ENCODE data around the gene BBOX1. TPM values are rescaled to one million over a fixed set of nuclear protein-coding genes. Genes with fewer than 3 reads are reported as not detected.
A peak's percentile ranks its signal among the peaks of the same experiment; 100 is the strongest.

Gene BBOX1
- total and polyA plus RNA-seq, 4 donors = 2.8 to 18.4 (median 9.0) TPM

DNA sequence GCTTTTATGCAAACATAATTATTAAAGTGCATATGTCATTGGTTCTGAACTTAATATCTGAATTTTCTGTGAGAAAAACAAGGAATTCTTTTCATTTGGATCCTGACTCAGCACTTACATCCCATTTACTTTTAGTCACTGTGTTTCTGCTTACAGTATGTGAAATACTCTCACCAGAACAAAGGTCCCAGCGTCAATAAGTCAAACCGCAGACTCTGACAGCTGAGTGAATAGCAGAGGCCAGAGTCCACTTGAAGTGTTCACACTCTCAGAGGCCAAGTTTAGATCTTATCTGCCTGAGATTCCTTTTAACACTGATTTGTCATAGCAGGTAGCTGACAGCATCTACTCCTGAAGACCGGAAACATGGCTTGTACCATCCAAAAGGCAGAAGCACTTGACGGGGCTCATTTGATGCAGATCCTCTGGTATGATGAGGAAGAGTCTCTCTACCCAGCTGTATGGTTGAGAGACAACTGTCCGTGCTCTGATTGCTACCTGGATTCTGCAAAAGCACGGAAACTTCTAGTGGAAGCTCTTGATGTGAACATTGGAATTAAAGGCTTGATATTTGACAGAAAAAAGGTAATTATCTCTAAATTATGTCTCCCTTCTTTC lies 14.6 kb downstream of the BBOX1 start (continued):
- TF ChIP-seq, protein P1, sequence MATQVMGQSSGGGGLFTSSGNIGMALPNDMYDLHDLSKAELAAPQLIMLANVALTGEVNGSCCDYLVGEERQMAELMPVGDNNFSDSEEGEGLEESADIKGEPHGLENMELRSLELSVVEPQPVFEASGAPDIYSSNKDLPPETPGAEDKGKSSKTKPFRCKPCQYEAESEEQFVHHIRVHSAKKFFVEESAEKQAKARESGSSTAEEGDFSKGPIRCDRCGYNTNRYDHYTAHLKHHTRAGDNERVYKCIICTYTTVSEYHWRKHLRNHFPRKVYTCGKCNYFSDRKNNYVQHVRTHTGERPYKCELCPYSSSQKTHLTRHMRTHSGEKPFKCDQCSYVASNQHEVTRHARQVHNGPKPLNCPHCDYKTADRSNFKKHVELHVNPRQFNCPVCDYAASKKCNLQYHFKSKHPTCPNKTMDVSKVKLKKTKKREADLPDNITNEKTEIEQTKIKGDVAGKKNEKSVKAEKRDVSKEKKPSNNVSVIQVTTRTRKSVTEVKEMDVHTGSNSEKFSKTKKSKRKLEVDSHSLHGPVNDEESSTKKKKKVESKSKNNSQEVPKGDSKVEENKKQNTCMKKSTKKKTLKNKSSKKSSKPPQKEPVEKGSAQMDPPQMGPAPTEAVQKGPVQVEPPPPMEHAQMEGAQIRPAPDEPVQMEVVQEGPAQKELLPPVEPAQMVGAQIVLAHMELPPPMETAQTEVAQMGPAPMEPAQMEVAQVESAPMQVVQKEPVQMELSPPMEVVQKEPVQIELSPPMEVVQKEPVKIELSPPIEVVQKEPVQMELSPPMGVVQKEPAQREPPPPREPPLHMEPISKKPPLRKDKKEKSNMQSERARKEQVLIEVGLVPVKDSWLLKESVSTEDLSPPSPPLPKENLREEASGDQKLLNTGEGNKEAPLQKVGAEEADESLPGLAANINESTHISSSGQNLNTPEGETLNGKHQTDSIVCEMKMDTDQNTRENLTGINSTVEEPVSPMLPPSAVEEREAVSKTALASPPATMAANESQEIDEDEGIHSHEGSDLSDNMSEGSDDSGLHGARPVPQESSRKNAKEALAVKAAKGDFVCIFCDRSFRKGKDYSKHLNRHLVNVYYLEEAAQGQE (IDR thresholded peaks at IDR 0.05) = no peak
- TF ChIP-seq RXRA (IDR thresholded peaks at IDR 0.05) = peak; percentile 87 to 88

- H3K9ac ChIP-seq (ENCODE audit: low read depth in 1 of 2, low read length in 2 of 2) = no peak overlapping the region
- WGBS = 69% methylated on average over 6 of the region's 6 CpGs
- H3K9me3 ChIP-seq (ENCODE audit: control insufficient read depth in 4 of 4, low read length in 3 of 4) = no peaks in the 10 kb centered on the region
- DNase-seq (ENCODE audit: low spot score) = no peak
- H3K36me3 ChIP-seq (ENCODE audit: control insufficient read depth in 4 of 4, insufficient read depth in 3 of 4, low read depth in 1 of 4, low read length in 3 of 4) = no peaks in the 10 kb centered on the region
- no peaks in the 10 kb centered on the region for H3K27me3 ChIP-seq (ENCODE audit: control insufficient read depth in 4 of 4, insufficient read depth in 4 of 4, low read length in 3 of 4)
- H3K27ac ChIP-seq (ENCODE audit: low read depth in 1 of 2, low read length in 2 of 2) = no peak overlapping the region
- TF ChIP-seq YY1 (IDR thresholded peaks at IDR 0.05) (no peak), JUND (IDR thresholded peaks at IDR 0.05) (no peak), HNF4G (IDR thresholded peaks at IDR 0.05) (no peak), RAD21 (IDR thresholded peaks at IDR 0.05) (no peak), SP1 (IDR thresholded peaks at IDR 0.05) (no peak), FOXA2 (IDR thresholded peaks at IDR 0.05) (no peak), FOXA1 (IDR thresholded peaks at IDR 0.05) (no peak), CTCF (IDR thresholded peaks at IDR 0.05; ENCODE audit: low read depth, low read length, missing input control) (no peak), ATF3 (IDR thresholded peaks at IDR 0.05) (no peak), TAF1 (conservative IDR thresholded peaks at IDR 0.05) (no peak)
- TF ChIP-seq, protein P1 (IDR thresholded peaks at IDR 0.05) = no peak
- TF ChIP-seq, protein P2, sequence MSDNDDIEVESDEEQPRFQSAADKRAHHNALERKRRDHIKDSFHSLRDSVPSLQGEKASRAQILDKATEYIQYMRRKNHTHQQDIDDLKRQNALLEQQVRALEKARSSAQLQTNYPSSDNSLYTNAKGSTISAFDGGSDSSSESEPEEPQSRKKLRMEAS (IDR thresholded peaks at IDR 0.05) = no peak
- TF ChIP-seq, protein P3, sequence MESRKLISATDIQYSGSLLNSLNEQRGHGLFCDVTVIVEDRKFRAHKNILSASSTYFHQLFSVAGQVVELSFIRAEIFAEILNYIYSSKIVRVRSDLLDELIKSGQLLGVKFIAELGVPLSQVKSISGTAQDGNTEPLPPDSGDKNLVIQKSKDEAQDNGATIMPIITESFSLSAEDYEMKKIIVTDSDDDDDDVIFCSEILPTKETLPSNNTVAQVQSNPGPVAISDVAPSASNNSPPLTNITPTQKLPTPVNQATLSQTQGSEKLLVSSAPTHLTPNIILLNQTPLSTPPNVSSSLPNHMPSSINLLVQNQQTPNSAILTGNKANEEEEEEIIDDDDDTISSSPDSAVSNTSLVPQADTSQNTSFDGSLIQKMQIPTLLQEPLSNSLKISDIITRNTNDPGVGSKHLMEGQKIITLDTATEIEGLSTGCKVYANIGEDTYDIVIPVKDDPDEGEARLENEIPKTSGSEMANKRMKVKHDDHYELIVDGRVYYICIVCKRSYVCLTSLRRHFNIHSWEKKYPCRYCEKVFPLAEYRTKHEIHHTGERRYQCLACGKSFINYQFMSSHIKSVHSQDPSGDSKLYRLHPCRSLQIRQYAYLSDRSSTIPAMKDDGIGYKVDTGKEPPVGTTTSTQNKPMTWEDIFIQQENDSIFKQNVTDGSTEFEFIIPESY (IDR thresholded peaks at IDR 0.05) = no peak
- peaks cover 0 to 18% (median 12%) of the 10 kb centered on the region in 4 donors for H3K4me1 ChIP-seq (ENCODE audit: control insufficient read depth in 4 of 4, insufficient read depth in 4 of 4, low read length in 3 of 4)
- H3K4me3 ChIP-seq (ENCODE audit: low read depth in 1 of 3, low read length in 3 of 3) = no peak overlapping the region
Measured at GRCh38 chr11:27057091-27057780, 16.6 kb downstream of the BBOX1 start.

Data from liver (tissue), 9 donors.